Mesodermal cell (in vitro differentiated cells): ENCODE data around the gene SLC17A7.

Experiments
- H3K27ac ChIP-seq: 2 replicates; pipeline ENCODE4 v1.7.0; 2013; ENCODE audit warnings: mild to moderate bottlenecking, low read depth, low read length, moderate library complexity; ENCODE audit not compliant: severe bottlenecking
- H3K36me3 ChIP-seq: 2 replicates; pipeline ENCODE4 v1.7.1; 2013; ENCODE audit warnings: mild to moderate bottlenecking, low read length, moderate library complexity; ENCODE audit not compliant: control insufficient read depth, insufficient read depth
- H3K4me1 ChIP-seq: one replicate; pipeline ENCODE4 v1.7.1; 2013; ENCODE audit warnings: mild to moderate bottlenecking, low read length; ENCODE audit not compliant: insufficient read depth, control insufficient read depth, poor library complexity, severe bottlenecking
- H3K4me3 ChIP-seq: 2 replicates; pipeline ENCODE4 v1.7.0; 2013; ENCODE audit warnings: low read length, control low read depth, mild to moderate bottlenecking; ENCODE audit not compliant: insufficient read depth, poor library complexity, severe bottlenecking; ENCODE audit errors: extremely low read depth
- H3K9me3 ChIP-seq: 2 replicates; pipeline ENCODE4 v1.7.1; 2013; ENCODE audit warnings: mild to moderate bottlenecking, low read length, moderate library complexity; ENCODE audit not compliant: control insufficient read depth
- WGBS, 2 experiments: methylation state at CpG; one replicate each; pipeline ENCODE4 v1.1.5; 2013; ENCODE audit warnings: missing lambda C conversion rate in 2 of 2; ENCODE audit not compliant: insufficient coverage in 2 of 2; 5-methylcytosine and 5-hydroxymethylcytosine counted together

SLC17A7 gene

GRCh38 chr19:49442771-49443365, 1.5 kb upstream of the SLC17A7 start:
- WGBS, 2 experiments: 0 to 1% methylated on average over 27 to 28 of the region's 43 CpGs
- Histone ChIP-seq H3K9me3 (no peaks in the 10 kb centered on the region), H3K27ac (peak overlapping the region; percentile 69), H3K4me1 (no peaks in the 10 kb centered on the region), H3K4me3 (peak overlapping the region; percentile 58), H3K36me3 (peaks cover 16% of the 10 kb centered on the region)

GRCh38 chr19:49442354-49442753, 1.0 kb upstream of the SLC17A7 start:
- Histone ChIP-seq H3K4me1 (no peaks in the 10 kb centered on the region), H3K27ac (no peak overlapping the region), H3K36me3 (peaks cover 11% of the 10 kb centered on the region), H3K4me3 (peak overlapping the region; percentile 58), H3K9me3 (no peaks in the 10 kb centered on the region)
- 2 to 8% methylated on average over 9 to 11 of the region's 11 CpGs for WGBS, 2 experiments

- H3K9me3 ChIP-seq: no peaks in the 10 kb centered on the region
- no peaks in the 10 kb centered on the region for H3K4me1 ChIP-seq
- WGBS, 2 experiments: 20% methylated on average over 13 to 14 of the region's 14 CpGs
- H3K27ac ChIP-seq: no peak overlapping the region
- no peak overlapping the region for H3K4me3 ChIP-seq
- H3K36me3 ChIP-seq: peaks cover 7% of the 10 kb centered on the region
These were observed 628 bp upstream of the SLC17A7 start for GRCh38 chr19:49441960-49442350.

- Histone ChIP-seq H3K4me1 (no peaks in the 10 kb centered on the region), H3K36me3 (no peaks in the 10 kb centered on the region), H3K27ac (no peak overlapping the region), H3K4me3 (peak overlapping the region; percentile 8), H3K9me3 (no peaks in the 10 kb centered on the region)
- WGBS, 2 experiments: 24 to 42% methylated on average over 13 to 14 of the region's 19 CpGs
These were observed 703 bp downstream of the SLC17A7 start for GRCh38 chr19:49440439-49441209.

GRCh38 chr19:49439836-49440235, 1.5 kb downstream of the SLC17A7 start:
- H3K36me3 ChIP-seq: no peaks in the 10 kb centered on the region
- no peaks in the 10 kb centered on the region for H3K4me1 ChIP-seq
- H3K4me3 ChIP-seq: no peak overlapping the region
- 82 to 86% methylated on average over 1 of the region's 6 CpGs for WGBS, 2 experiments
- H3K9me3 ChIP-seq: no peaks in the 10 kb centered on the region
- no peak overlapping the region for H3K27ac ChIP-seq

- H3K4me3 ChIP-seq: no peak overlapping the region
- no peaks in the 10 kb centered on the region for H3K4me1 ChIP-seq
- H3K27ac ChIP-seq: no peak overlapping the region
- no peaks in the 10 kb centered on the region for H3K36me3 ChIP-seq
- no peaks in the 10 kb centered on the region for H3K9me3 ChIP-seq
- WGBS, 2 experiments: 18 to 34% methylated on average over 3 of the region's 6 CpGs
These were observed 3.1 kb downstream of the SLC17A7 start for GRCh38 chr19:49438261-49438660.

GRCh38 chr19:49437231-49437630, 4.1 kb downstream of the SLC17A7 start:
- Histone ChIP-seq H3K27ac (no peak overlapping the region), H3K4me1 (no peaks in the 10 kb centered on the region), H3K4me3 (no peak overlapping the region), H3K9me3 (no peaks in the 10 kb centered on the region), H3K36me3 (no peaks in the 10 kb centered on the region)
- 30 to 33% methylated on average over 5 to 7 of the region's 8 CpGs for WGBS, 2 experiments

- Histone ChIP-seq H3K36me3 (no peaks in the 10 kb centered on the region), H3K27ac (no peak overlapping the region), H3K4me1 (no peaks in the 10 kb centered on the region), H3K9me3 (no peaks in the 10 kb centered on the region), H3K4me3 (no peak overlapping the region)
- 61% methylated on average over 35 to 42 of the region's 42 CpGs for whole genome bisulfite sequencing, 2 experiments
These were observed 4.8 kb downstream of the SLC17A7 start for GRCh38 chr19:49436381-49437017.

- no peak overlapping the region for H3K27ac ChIP-seq
- H3K4me1 ChIP-seq: no peaks in the 10 kb centered on the region
- H3K9me3 ChIP-seq: no peaks in the 10 kb centered on the region
- 96% methylated on average over 9 to 10 of the region's 10 CpGs for WGBS, 2 experiments
- no peak overlapping the region for H3K4me3 ChIP-seq
- no peaks in the 10 kb centered on the region for H3K36me3 ChIP-seq
These were observed 5.7 kb downstream of the SLC17A7 start for GRCh38 chr19:49435670-49436069.

- 89 to 90% methylated on average over 17 to 18 of the region's 18 CpGs for WGBS, 2 experiments
- Histone ChIP-seq H3K36me3 (no peaks in the 10 kb centered on the region), H3K4me1 (no peaks in the 10 kb centered on the region), H3K4me3 (no peak overlapping the region), H3K27ac (no peak overlapping the region), H3K9me3 (no peaks in the 10 kb centered on the region)
These were observed 6.3 kb downstream of the SLC17A7 start for GRCh38 chr19:49434907-49435583.
